Upper lobe of left lung (tissue), 6 donors: ENCODE measurements around the gene C1QC. TPM values are rescaled to one million over a fixed set of nuclear protein-coding genes. Genes with fewer than 3 reads are reported as not detected.

Source experiments
- ATAC-seq, 2 donors: fragments of 200-7000 bp; cut with Tn5 transposase; one replicate each; pipeline ENCODE4 v1.9.1; 2022; ENCODE audit warnings: mild to moderate bottlenecking in 2 of 2, moderate library complexity in 2 of 2; ENCODE audit not compliant: low FRiP score in 2 of 2
- DNase-seq, 2 donors: peaks; one replicate each; pipeline ENCODE4 v3.0.0-alpha.2; 2019 to 2020
- H3K27ac ChIP-seq, 4 donors: fragments of 200-600 bp; sonication (generic); one replicate each; pipeline ENCODE4 v1.5.1; 2016 to 2019
- H3K27me3 ChIP-seq, 4 donors: fragments of 200-600 bp; sonication (generic); one replicate each; pipeline ENCODE4 v1.5.1; 2017 to 2019
- H3K36me3 ChIP-seq, 4 donors: fragments of 200-600 bp; sonication (generic); one replicate each; pipeline ENCODE4 v1.5.1; 2016 to 2019
- H3K4me1 ChIP-seq, 4 donors: fragments of 200-600 bp; sonication (generic); one replicate each; pipeline ENCODE4 v1.5.1; 2018 to 2019
- H3K4me3 ChIP-seq, 4 donors: fragments of 200-600 bp; sonication (generic); one replicate each; pipeline ENCODE4 v1.5.1; 2017 to 2019; ENCODE audit warnings: mild to moderate bottlenecking in 2 of 4, moderate library complexity in 1 of 4
- H3K9me3 ChIP-seq, 4 donors: fragments of 200-600 bp; sonication (generic); one replicate each; pipeline ENCODE4 v1.5.1; 2018 to 2019
- EP300 ChIP-seq, 4 donors: sonication (generic); formaldehyde crosslinking; IDR thresholded peaks; one replicate each; pipeline ENCODE4 v1.5.1; 2017; ENCODE audit warnings: antibody characterized with exemption in 4 of 4, control low read depth in 2 of 4
- POLR2A ChIP-seq, 4 donors: fragments of 450-650 bp; IDR thresholded peaks; one replicate each; pipeline ENCODE4 v1.5.1; 2016 to 2017; ENCODE audit warnings: antibody characterized with exemption in 4 of 4, mild to moderate bottlenecking in 2 of 4
- POLR2AphosphoS5 ChIP-seq, 2 donors: sonication (generic); formaldehyde crosslinking; IDR thresholded peaks; one replicate each; pipeline ENCODE4 v1.5.1; 2017; ENCODE audit warnings: antibody characterized with exemption in 2 of 2
- WGBS, 2 donors: methylation state at CpG; one replicate each; pipeline ENCODE4 v1.1.5; 2017 to 2018; 5-methylcytosine and 5-hydroxymethylcytosine counted together
- total RNA-seq, 6 donors: library from RNA; depleted of rRNA in 4 of 6; stranded (reverse); fragments of >200 nt in 4 of 6; gene quantifications; one replicate each; pipeline versions ENCODE4 v1.1.0 to v1.2.1, GENCODE V29; 2016 to 2021
- TF ChIP-seq, protein P1 (sequence below), 6 experiments: fragments of 450-650 bp in 4 of 6; fragments of 200-600 bp in 2 of 6; sonication (generic) in 2 of 6; IDR thresholded peaks; one replicate each; pipeline ENCODE4 v1.5.1; 2016 to 2019; ENCODE audit warnings: antibody characterized with exemption in 6 of 6
- donor health status: DM: no; HTN: no; CAD: no; lungs with moderate emphysema.
- donor health status: DM: no; HTN: yes; CAD: no; lungs with severe emphysema.

Gene C1QC
- total RNA-seq, 6 donors from 2014 or later = 188 to 817 (median 529) TPM

DNA sequence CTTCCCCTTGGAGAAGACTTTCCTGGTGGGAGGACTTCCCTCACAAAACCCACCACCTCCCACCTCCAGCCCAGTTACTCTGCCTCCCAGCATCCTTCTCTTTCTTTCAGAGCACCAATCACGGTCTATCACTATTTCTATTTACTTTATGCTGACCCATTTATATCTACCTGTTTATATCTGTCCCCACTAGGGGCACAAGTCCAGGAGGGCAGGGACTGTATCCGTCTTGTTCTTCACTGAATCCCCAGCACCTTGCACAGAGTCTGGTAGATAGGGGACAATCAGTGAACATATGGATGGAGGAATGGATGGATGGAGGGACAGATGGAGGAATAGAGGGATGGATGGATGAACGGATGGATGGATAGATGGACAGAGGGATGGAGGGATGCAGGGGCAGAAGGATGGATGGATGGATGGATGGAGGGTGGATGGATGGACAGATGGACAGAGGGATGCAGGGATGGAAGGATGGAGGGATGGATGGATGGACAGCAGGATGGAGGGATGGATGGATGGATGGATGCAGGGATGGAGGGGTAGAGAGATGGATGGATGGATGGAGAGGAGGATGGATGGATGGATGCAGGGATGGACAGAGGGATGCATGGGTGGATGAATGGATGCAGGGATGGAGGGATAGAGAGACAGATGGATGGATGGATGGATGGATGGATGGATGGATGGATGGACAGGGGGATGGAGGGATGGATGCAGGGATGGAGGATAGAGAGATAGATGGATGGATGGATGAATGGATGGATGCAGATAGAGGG, 15.1 kb downstream of the C1QC start:
- H3K4me1 ChIP-seq = no peaks in the 10 kb centered on the region
- 60 to 66% methylated on average over 3 of the region's 3 CpGs for WGBS, 2 donors
- H3K27ac ChIP-seq = no peak overlapping the region
- no peak for ATAC-seq
- no peak overlapping the region for H3K4me3 ChIP-seq
- H3K9me3 ChIP-seq = no peaks in the 10 kb centered on the region
- no peak for DNase-seq
- H3K27me3 ChIP-seq = no peaks in the 10 kb centered on the region
- no peaks in the 10 kb centered on the region for H3K36me3 ChIP-seq
- TF ChIP-seq, protein P1, sequence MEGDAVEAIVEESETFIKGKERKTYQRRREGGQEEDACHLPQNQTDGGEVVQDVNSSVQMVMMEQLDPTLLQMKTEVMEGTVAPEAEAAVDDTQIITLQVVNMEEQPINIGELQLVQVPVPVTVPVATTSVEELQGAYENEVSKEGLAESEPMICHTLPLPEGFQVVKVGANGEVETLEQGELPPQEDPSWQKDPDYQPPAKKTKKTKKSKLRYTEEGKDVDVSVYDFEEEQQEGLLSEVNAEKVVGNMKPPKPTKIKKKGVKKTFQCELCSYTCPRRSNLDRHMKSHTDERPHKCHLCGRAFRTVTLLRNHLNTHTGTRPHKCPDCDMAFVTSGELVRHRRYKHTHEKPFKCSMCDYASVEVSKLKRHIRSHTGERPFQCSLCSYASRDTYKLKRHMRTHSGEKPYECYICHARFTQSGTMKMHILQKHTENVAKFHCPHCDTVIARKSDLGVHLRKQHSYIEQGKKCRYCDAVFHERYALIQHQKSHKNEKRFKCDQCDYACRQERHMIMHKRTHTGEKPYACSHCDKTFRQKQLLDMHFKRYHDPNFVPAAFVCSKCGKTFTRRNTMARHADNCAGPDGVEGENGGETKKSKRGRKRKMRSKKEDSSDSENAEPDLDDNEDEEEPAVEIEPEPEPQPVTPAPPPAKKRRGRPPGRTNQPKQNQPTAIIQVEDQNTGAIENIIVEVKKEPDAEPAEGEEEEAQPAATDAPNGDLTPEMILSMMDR (IDR thresholded peaks at IDR 0.05) = no peak
- TF ChIP-seq POLR2AphosphoS5 (IDR thresholded peaks at IDR 0.05) = no peak
- no peak for TF ChIP-seq POLR2A (IDR thresholded peaks at IDR 0.05)
- no peak for TF ChIP-seq EP300 (IDR thresholded peaks at IDR 0.05)

DNA sequence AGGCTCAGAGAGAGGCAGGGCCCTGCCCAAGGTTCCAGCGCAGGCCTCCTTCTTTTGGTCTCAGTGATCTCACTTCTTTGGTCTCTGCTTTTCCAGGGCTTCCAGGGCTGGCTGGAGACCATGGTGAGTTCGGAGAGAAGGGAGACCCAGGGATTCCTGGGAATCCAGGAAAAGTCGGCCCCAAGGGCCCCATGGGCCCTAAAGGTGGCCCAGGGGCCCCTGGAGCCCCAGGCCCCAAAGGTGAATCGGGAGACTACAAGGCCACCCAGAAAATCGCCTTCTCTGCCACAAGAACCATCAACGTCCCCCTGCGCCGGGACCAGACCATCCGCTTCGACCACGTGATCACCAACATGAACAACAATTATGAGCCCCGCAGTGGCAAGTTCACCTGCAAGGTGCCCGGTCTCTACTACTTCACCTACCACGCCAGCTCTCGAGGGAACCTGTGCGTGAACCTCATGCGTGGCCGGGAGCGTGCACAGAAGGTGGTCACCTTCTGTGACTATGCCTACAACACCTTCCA, 17.3 kb downstream of the C1QC start:
- H3K27me3 ChIP-seq = no peaks in the 10 kb centered on the region
- H3K9me3 ChIP-seq = no peaks in the 10 kb centered on the region
- TF ChIP-seq, protein P1 (IDR thresholded peaks at IDR 0.05) = no peak
- no peak for TF ChIP-seq POLR2AphosphoS5 (IDR thresholded peaks at IDR 0.05)
- TF ChIP-seq POLR2A (IDR thresholded peaks at IDR 0.05) = no peak
- 79 to 93% methylated on average over 15 to 19 of the region's 19 CpGs for WGBS, 2 donors
- no peak overlapping the region for H3K4me3 ChIP-seq
- no peak overlapping the region for H3K27ac ChIP-seq
- no peaks in the 10 kb centered on the region for H3K4me1 ChIP-seq
- ATAC-seq (no peak), DNase-seq (peak in 1 of 2 donors; percentile 46)
- no peaks in the 10 kb centered on the region for H3K36me3 ChIP-seq

DNA sequence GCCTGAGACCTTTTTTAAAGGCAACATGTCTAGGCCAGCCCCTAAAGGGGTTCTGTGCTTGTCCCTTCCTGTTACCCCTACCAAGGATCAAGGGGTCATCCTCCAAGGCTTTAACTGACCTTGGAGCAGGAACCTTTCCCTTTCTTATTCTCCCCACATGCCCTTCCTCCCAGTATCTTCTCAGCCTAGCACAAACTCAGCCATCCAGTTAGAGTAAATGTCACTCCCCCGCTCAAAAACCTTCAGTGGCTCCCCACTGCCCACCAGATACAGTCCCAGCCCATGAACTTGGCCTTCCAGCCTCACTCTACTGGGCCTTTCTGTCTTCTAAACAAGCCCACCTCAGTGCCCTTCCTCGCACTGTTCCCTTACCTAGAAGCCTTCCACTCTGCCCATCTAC, 18.4 kb downstream of the C1QC start:
- WGBS, 2 donors = 86 to 88% methylated on average over 2 of the region's 2 CpGs
- ATAC-seq (no peak), DNase-seq (no peak)
- Histone ChIP-seq H3K9me3 (no peaks in the 10 kb centered on the region), H3K4me3 (no peak overlapping the region), H3K36me3 (no peaks in the 10 kb centered on the region), H3K27ac (no peak overlapping the region), H3K27me3 (no peaks in the 10 kb centered on the region), H3K4me1 (no peaks in the 10 kb centered on the region)
- TF ChIP-seq POLR2AphosphoS5 (IDR thresholded peaks at IDR 0.05) (no peak), EP300 (IDR thresholded peaks at IDR 0.05) (no peak), POLR2A (IDR thresholded peaks at IDR 0.05) (no peak)
- TF ChIP-seq, protein P1 (IDR thresholded peaks at IDR 0.05) = no peak

DNA sequence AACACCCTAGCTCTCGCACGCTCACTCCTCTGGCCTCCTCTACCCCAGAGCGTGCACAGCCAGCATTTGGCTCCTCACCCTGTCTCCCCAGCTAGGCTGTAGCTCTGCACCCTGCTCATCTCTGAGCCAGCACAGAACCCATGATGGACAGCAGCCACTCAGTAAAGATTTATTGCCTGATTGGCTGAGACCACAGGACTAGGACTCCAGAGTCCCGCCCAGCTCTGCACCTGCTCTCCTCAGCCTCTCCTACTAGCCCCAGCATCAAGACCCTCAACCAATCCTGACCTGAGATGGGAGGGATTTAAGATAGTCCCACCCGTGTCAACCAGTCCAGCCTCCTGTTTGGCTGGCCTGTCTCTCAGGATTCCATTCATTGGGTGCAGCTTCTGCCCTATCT, 18.9 kb downstream of the C1QC start:
- Histone ChIP-seq H3K36me3 (no peaks in the 10 kb centered on the region), H3K4me3 (no peak overlapping the region), H3K27me3 (no peaks in the 10 kb centered on the region), H3K27ac (no peak overlapping the region), H3K9me3 (no peaks in the 10 kb centered on the region), H3K4me1 (no peaks in the 10 kb centered on the region)
- WGBS, 2 donors = 60 to 71% methylated on average over 5 of the region's 5 CpGs
- peak in 1 of 4 donors; percentile 39 for TF ChIP-seq POLR2A (IDR thresholded peaks at IDR 0.05)
- TF ChIP-seq POLR2AphosphoS5 (IDR thresholded peaks at IDR 0.05) = no peak
- peak in 1 of 2 donors; percentile 27 for DNase-seq
- ATAC-seq = peak; percentile 35 to 79

DNA sequence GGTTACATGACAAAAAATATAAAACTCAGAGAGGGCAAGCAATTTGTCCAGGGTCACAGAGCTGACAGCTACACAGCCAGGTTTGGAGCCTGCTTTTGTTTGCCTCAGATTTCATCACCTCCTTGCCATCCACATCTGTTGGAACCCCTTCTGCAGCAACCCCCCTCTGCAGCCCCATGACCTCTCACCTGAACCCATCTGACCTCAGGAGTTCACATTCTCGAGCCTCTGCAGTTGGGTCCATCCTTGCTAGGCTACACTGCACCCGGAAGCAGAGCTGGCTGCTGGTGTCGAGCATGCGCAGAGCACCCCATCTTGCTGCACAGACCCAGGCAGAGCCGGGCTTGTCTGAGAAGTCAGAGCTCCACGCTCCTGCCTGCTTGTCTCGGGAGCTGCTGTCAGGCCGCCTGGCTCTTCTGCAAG, 19.6 kb downstream of the C1QC start:
- Histone ChIP-seq H3K4me3 (no peak overlapping the region), H3K27ac (no peak overlapping the region), H3K4me1 (no peaks in the 10 kb centered on the region), H3K36me3 (no peaks in the 10 kb centered on the region), H3K9me3 (no peaks in the 10 kb centered on the region), H3K27me3 (no peaks in the 10 kb centered on the region)
- no peak for ATAC-seq
- 65 to 77% methylated on average over 8 of the region's 8 CpGs for WGBS, 2 donors
- peak in 1 of 2 donors; percentile 62 for DNase-seq
- TF ChIP-seq EP300 (IDR thresholded peaks at IDR 0.05) (no peak), POLR2A (IDR thresholded peaks at IDR 0.05) (no peak), POLR2AphosphoS5 (IDR thresholded peaks at IDR 0.05) (no peak)
- TF ChIP-seq, protein P1 (IDR thresholded peaks at IDR 0.05) = no peak
